HG03439 (cell line): ENCODE results near the gene UBE2D3.

Experiments used
- ATAC-seq: cut with Tn5 transposase; IDR thresholded peaks from one replicate; pipeline ENCODE4 v1.9.1; 2021; ENCODE audit warnings: mild to moderate bottlenecking, moderate library complexity; ENCODE audit not compliant: unreplicated experiment

The UBE2D3 gene

DNA sequence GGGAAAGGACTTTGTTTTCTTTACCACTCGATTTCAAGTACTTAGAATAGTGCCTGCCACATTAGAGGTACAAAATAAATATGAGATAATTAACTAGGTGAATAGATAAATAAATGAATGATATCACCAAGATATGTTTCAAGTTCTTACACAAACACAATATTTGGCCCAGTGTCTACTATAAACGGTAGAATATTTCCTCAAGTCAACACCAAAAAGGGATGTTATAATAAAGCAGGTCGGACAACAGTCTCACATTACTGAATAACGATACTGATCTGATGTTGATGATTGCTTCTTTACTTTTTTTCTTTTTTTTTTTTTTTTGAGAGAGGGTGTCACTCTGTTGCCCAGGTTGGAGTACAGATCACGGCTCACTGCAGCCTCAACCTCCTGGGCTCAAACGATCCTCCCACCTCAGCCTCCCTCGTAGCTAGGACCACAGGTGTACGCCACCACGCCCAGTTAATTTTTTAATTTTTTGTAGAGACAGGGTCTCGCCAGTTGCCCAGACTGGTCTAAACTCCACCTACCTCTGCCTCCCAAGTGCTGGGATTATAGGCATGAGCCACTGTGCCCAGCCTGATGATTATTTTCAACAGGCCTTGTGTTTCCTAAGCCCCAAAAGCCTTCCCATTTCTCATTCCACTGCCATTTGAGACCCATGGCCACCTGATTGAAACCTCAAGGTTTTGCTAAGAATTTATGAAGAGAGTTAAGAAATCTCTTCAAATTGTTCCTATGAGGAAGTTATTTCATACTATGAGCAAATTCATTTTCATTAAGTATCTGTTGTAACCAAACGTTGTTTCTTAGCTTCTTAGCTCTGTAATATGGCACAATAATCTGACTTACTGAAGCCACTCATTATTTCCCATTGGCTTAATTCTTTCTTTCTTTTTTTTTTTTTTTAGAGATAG, 68.8 kb downstream of the UBE2D3 start:
- ATAC-seq: no peak

DNA sequence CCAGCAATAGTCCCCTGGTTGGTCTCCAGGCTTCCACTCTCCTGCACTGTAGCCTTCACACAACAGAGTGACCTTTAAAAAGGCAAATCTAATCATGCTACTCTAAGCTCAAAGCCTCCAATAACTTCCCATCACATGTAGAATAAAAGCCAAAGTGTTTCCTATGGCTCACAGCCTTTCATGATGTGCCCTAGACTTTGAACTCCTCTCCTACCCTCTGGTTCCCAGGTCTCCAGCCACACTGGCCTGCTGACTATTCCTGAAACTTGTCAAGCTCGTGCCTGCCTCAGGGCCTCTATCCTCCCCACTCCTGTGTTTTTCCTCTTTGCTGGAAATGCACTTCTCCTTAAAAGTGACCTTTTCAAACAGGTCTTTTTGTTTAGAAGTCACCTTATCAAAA, 69.7 kb downstream of the UBE2D3 start:
- no peak for ATAC-seq

DNA sequence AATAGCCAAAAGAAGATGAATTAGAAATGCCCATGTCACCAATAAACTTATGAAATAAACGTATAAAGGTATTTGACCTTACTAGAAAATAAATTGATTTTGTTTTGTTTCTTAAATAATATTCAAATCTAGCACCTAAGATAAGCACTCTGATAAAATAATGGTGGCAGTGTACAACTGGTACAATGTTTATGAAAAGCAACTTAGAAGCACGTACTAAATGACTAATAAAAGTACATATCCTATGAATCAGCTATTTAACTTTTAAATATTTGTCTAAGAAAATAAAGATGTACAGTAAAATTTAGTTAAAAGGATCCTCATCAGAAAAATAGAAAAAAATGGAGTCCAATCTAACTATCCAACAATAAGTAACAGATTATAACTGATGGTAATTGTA, 73.3 kb downstream of the UBE2D3 start:
- ATAC-seq: no peak

DNA sequence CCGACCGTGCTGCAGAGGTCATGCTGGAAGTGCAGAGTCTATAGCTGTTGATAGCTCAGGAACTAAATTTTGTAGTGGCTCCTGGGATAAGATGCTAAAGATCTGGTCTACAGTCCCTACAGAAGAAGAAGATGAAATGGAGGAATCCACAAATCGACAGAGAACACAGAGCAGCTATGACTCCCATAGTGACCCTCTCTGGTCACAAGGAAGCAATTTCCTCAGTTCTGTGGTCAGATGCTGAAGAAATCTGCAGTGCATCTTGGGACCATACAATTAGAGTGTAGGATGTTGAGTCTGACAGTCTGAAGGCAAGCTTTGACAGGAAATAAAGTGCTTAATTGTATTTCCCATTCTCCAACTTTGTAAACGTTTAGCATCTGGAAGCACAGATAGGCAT, 75.4 kb downstream of the UBE2D3 start:
- ATAC-seq: no peak
